ENCODE data around the gene DTNBP1.

DNA sequence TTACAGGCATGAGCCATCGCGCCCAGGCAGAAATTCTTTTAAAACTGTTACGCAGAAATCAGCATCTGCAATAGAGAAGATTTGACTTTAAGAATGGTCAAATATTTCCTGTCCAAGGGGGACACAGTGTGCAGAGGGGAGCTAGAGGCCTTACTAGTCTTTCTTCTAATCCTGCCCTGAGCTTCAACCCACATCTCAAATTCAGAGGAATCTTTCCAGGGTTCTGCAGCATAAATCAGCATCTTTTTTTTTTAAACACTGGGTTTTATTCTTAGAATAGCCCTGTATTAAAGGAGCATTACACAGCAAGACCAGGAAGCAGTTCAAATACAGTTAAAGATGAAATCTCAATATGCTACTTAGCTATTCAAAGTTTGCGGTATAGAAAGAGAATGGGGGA, 81.1 kb downstream of the DTNBP1 start:
- no peak for TF ChIP-seq CTCF (IDR thresholded peaks at IDR 0.05)
- TF ChIP-seq POLR2A (IDR thresholded peaks at IDR 0.05), result no peak

Measured in Peyer's patch (tissue), 4 donors.